A549 (cell line): ENCODE measurements around the gene MAGI2. TPM values are rescaled to one million over a fixed set of nuclear protein-coding genes. Genes with fewer than 3 reads are reported as not detected.

ENCODE experiments used
- ATAC-seq, 2 experiments: fragments of 200-7000 bp in 1 of 2; fragments of >200 bp in 1 of 2; cut with Nextera tagmentation in 1 of 2; cut with Tn5 transposase in 1 of 2; 3 replicates each; pipeline versions ENCODE4 v1.8.0 to v1.9.1; 2018 to 2020; ENCODE audit warnings: mild to moderate bottlenecking in 1 of 2, moderate library complexity in 1 of 2
- CTCF ChIA-PET: fragments of 300-600 bp; sonication (Branson Sonifier 250); formaldehyde crosslinking; extraction: SDS; loops from one replicate; lab custom pipeline; 2021; ENCODE audit warnings: antibody characterized with exemption, inconsistent platforms; lab: Yijun Ruan, JAX
- POLR2A ChIA-PET: fragments of 350-600 bp; formaldehyde crosslinking; extraction: SDS; loops from one replicate; lab custom pipeline; 2021; ENCODE audit warnings: antibody characterized with exemption, inconsistent platforms; lab: Yijun Ruan, JAX
- DNase-seq, 2 experiments: peaks; one replicate each; pipeline versions ENCODE4 v3.0.0 to v3.0.0-alpha.2; 2011 to 2016; ENCODE audit warnings: low read depth in 1 of 2, low spot score in 1 of 2
- FAIRE-seq: peaks from 2 replicates; lab custom pipeline; 2011; peaks lifted over from hg19 to GRCh38; lab: Jason Lieb, UNC
- H3K27ac ChIP-seq, 2 experiments: fragments of >200 bp; sonication (Bioruptor Twin); formaldehyde crosslinking; 3 replicates each; pipeline ENCODE4 v1.5.1; 2016 to 2017
- H3K4me1 ChIP-seq: fragments of >200 bp; sonication (Bioruptor Twin); formaldehyde crosslinking; 3 replicates; pipeline ENCODE4 v1.6.1; 2016
- H3K4me2 ChIP-seq: fragments of >200 bp; sonication (Bioruptor Twin); formaldehyde crosslinking; 3 replicates; pipeline ENCODE4 v1.6.1; 2016
- H3K4me3 ChIP-seq: fragments of >200 bp; sonication (Bioruptor Twin); formaldehyde crosslinking; 3 replicates; pipeline ENCODE4 v1.5.1; 2016
- H3K9me3 ChIP-seq: fragments of >200 bp; sonication (Bioruptor Twin); formaldehyde crosslinking; 3 replicates; pipeline ENCODE4 v1.6.1; 2016
- CBX2 ChIP-seq: fragments of 200-600 bp; sonication (generic); IDR thresholded peaks from 2 replicates; pipeline ENCODE4 v1.6.1; 2016; ENCODE audit warnings: low read depth, mild to moderate bottlenecking, borderline replicate concordance
- CHD2 ChIP-seq: fragments of 150-350 bp; IDR thresholded peaks from 2 replicates; pipeline ENCODE4 v1.6.1; 2014; ENCODE audit warnings: low read length; ENCODE audit not compliant: partially characterized antibody
- E2F6 ChIP-seq: IDR thresholded peaks from 2 replicates; pipeline ENCODE4 v1.6.1; 2012; ENCODE audit warnings: low read depth, borderline replicate concordance
- EHF ChIP-seq: fragments of 250-450 bp; sonication (Bioruptor Pico); IDR thresholded peaks from 2 replicates; pipeline ENCODE4 v1.5.0; 2020; ENCODE audit warnings: mild to moderate bottlenecking
- EHMT2 ChIP-seq: fragments of 200-600 bp; sonication (generic); IDR thresholded peaks from 2 replicates; pipeline ENCODE4 v1.6.1; 2016; ENCODE audit warnings: antibody characterized with exemption, low read depth, mild to moderate bottlenecking, moderate library complexity
- ELK1 ChIP-seq: fragments of 150-350 bp; IDR thresholded peaks from 2 replicates; pipeline ENCODE4 v1.6.1; 2014; ENCODE audit warnings: low read depth, mild to moderate bottlenecking, low read length
- EP300 ChIP-seq, 2 experiments: fragments of >200 bp; sonication (Bioruptor Twin); formaldehyde crosslinking; IDR thresholded peaks; 2 replicates in 1 of 2; 3 replicates in 1 of 2; pipeline ENCODE4 v1.6.1; 2016 to 2017
- ESRRA ChIP-seq: fragments of 150-350 bp; IDR thresholded peaks from 2 replicates; pipeline ENCODE4 v1.6.1; 2014; ENCODE audit warnings: mild to moderate bottlenecking, low read length, borderline replicate concordance
- FOSB ChIP-seq: fragments of 250-450 bp; sonication (Bioruptor Pico); IDR thresholded peaks from 2 replicates; pipeline ENCODE4 v1.5.0; 2020; ENCODE audit warnings: mild to moderate bottlenecking, moderate library complexity
- FOSL2 ChIP-seq, 2 experiments: fragments of 450-650 bp in 1 of 2; fragments of >200 bp in 1 of 2; sonication (Bioruptor Twin) in 1 of 2; formaldehyde crosslinking; IDR thresholded peaks; 2 replicates each; pipeline versions ENCODE4 v1.5.0 to v1.6.1; 2016 to 2020; ENCODE audit warnings: mild to moderate bottlenecking in 1 of 2, moderate library complexity in 1 of 2
- FOXS1 ChIP-seq: fragments of 250-450 bp; sonication (Bioruptor Pico); IDR thresholded peaks from 2 replicates; pipeline ENCODE4 v1.5.0; 2020; ENCODE audit warnings: mild to moderate bottlenecking, moderate library complexity
- GATA3 ChIP-seq: IDR thresholded peaks from 2 replicates; pipeline ENCODE4 v1.6.1; 2012; ENCODE audit warnings: borderline replicate concordance
- HOXB5 ChIP-seq: fragments of 250-450 bp; sonication (Bioruptor Pico); IDR thresholded peaks from 2 replicates; pipeline ENCODE4 v1.5.0; 2020; ENCODE audit warnings: mild to moderate bottlenecking, moderate library complexity
- JUNB ChIP-seq: fragments of >200 bp; sonication (Bioruptor Twin); formaldehyde crosslinking; IDR thresholded peaks from 2 replicates; pipeline ENCODE4 v1.6.1; 2016
- MAFK ChIP-seq: fragments of 450-650 bp; IDR thresholded peaks from 2 replicates; pipeline ENCODE4 v1.6.1; 2014; ENCODE audit not compliant: partially characterized antibody
- MAX ChIP-seq: IDR thresholded peaks from 2 replicates; pipeline ENCODE4 v1.6.1; 2012
- MAZ ChIP-seq: fragments of 150-350 bp; IDR thresholded peaks from 2 replicates; pipeline ENCODE4 v1.6.1; 2014; ENCODE audit warnings: antibody characterized with exemption, low read depth, low read length, borderline replicate concordance
- NPAS2 ChIP-seq: fragments of 250-450 bp; sonication (Bioruptor Pico); IDR thresholded peaks from 2 replicates; pipeline ENCODE4 v1.8.0; 2022; ENCODE audit warnings: mild to moderate bottlenecking, moderate library complexity, borderline replicate concordance
- PBX3 ChIP-seq: IDR thresholded peaks from 2 replicates; pipeline ENCODE4 v1.6.1; 2012
- PHF8 ChIP-seq: fragments of 200-600 bp; sonication (generic); IDR thresholded peaks from 2 replicates; pipeline ENCODE4 v1.6.1; 2016; ENCODE audit warnings: low read depth, mild to moderate bottlenecking, antibody characterized with exemption, moderate library complexity, borderline replicate concordance
- POLR2A ChIP-seq: IDR thresholded peaks from 2 replicates; pipeline ENCODE4 v1.6.1; 2012; ENCODE audit warnings: mild to moderate bottlenecking, low read length
- POLR2AphosphoS2 ChIP-seq: conservative IDR thresholded peaks from 2 replicates; pipeline ENCODE4 v1.6.1; 2012; ENCODE audit warnings: low read length, improper control_type of control experiment, inconsistent platforms
- RARB ChIP-seq: fragments of 250-450 bp; sonication (Bioruptor Pico); IDR thresholded peaks from 2 replicates; pipeline ENCODE4 v1.8.0; 2021; ENCODE audit warnings: mild to moderate bottlenecking, moderate library complexity
- RNF2 ChIP-seq: fragments of 200-600 bp; sonication (generic); IDR thresholded peaks from 2 replicates; pipeline ENCODE4 v1.6.1; 2016; ENCODE audit warnings: low read depth, mild to moderate bottlenecking, antibody characterized with exemption, moderate library complexity, borderline replicate concordance
- SMC3 ChIP-seq: fragments of >200 bp; sonication (Bioruptor Twin); formaldehyde crosslinking; IDR thresholded peaks from 3 replicates; pipeline ENCODE4 v1.6.1; 2018; ENCODE audit warnings: inconsistent platforms
- SREBF2 ChIP-seq: fragments of 450-650 bp; IDR thresholded peaks from 2 replicates; pipeline ENCODE4 v1.6.1; 2014; ENCODE audit warnings: mild to moderate bottlenecking, moderate library complexity
- TP53 ChIP-seq: fragments of 250-450 bp; sonication (Bioruptor Pico); IDR thresholded peaks from 2 replicates; pipeline ENCODE4 v1.5.0; 2021; ENCODE audit warnings: mild to moderate bottlenecking, moderate library complexity
- ZC3H11A ChIP-seq: fragments of 450-650 bp; IDR thresholded peaks from 2 replicates; pipeline ENCODE4 v1.6.1; 2014; ENCODE audit warnings: antibody characterized with exemption, mild to moderate bottlenecking
- WGBS: methylation state at CpG from one replicate; pipeline ENCODE4 v1.1.6; 2017; ENCODE audit errors: missing lambda C conversion rate; 5-methylcytosine and 5-hydroxymethylcytosine counted together
- polyA plus RNA-seq, 4 experiments: library from polyadenylated mRNA; depleted of rRNA in 3 of 4; stranded (reverse); fragments of >200 nt; fragmentation: RNase III in 1 of 4; extraction: RNeasy Plus Mini Kit Qiagen cat#74134 plus additional on column Dnase treatment in 1 of 4; gene quantifications; 2 replicates in 3 of 4; 3 replicates in 1 of 4; pipeline ENCODE4 v1.2.3, GENCODE V29; 2011 to 2017

Gene MAGI2
- polyA plus RNA-seq, 2 of the 4 experiments (the other 2 are of a cell fraction) = 0.48 to 0.81 TPM

- CTCF ChIA-PET = no interaction called here
- no peak for TF ChIP-seq SREBF2
- TF ChIP-seq RARB = no peak
- TF ChIP-seq HOXB5 (CRISPR knock-in tag) = no peak
- no peak for TF ChIP-seq ELK1
- TF ChIP-seq PHF8 = no peak
- TF ChIP-seq NPAS2 = no peak
- no peak for TF ChIP-seq POLR2AphosphoS2
- TF ChIP-seq CHD2 = no peak
These were observed 1186.3 kb downstream of the MAGI2 start for GRCh38 chr7:78267141-78267540.

GRCh38 chr7:78265486-78265885, 1188.0 kb downstream of the MAGI2 start:
- no peak for ATAC-seq
- 11% methylated on average over 4 of the region's 4 CpGs for WGBS

More at GRCh38 chr7:78267141-78267540, 1186.3 kb downstream of the MAGI2 start:
- DNase-seq (no peak), FAIRE-seq (no peak), ATAC-seq (no peak)
- no peak overlapping the region for H3K4me3 ChIP-seq
- H3K27ac ChIP-seq = no peak overlapping the region
- H3K9me3 ChIP-seq = no peaks in the 10 kb centered on the region
- no peaks in the 10 kb centered on the region for H3K4me1 ChIP-seq
- 3% methylated on average over 1 of the region's 1 CpG for WGBS
- no peak overlapping the region for H3K4me2 ChIP-seq
- POLR2A ChIA-PET = no interaction called here

GRCh38 chr7:78265071-78265470, 1188.4 kb downstream of the MAGI2 start:
- 3% methylated on average over 2 of the region's 2 CpGs for WGBS
- no peaks in the 10 kb centered on the region for H3K9me3 ChIP-seq
- no peak overlapping the region for H3K27ac ChIP-seq
- no peak for FAIRE-seq
- no peak overlapping the region for H3K4me3 ChIP-seq
- H3K4me1 ChIP-seq = no peaks in the 10 kb centered on the region
- no peak for DNase-seq
- no peak for ATAC-seq
- H3K4me2 ChIP-seq = no peak overlapping the region
- CTCF ChIA-PET = no interaction called here
- TF ChIP-seq MAZ (no peak), MAFK (peak; percentile 73), PBX3 (no peak), E2F6 (no peak)
- POLR2A ChIA-PET = no interaction called here

More at GRCh38 chr7:78265486-78265885, 1188.0 kb downstream of the MAGI2 start:
- POLR2A ChIA-PET = no interaction called here
- Histone ChIP-seq H3K4me1 (no peaks in the 10 kb centered on the region), H3K27ac (no peak overlapping the region), H3K9me3 (no peaks in the 10 kb centered on the region), H3K4me2 (no peak overlapping the region), H3K4me3 (no peak overlapping the region)
- TF ChIP-seq ESRRA = no peak
- TF ChIP-seq EP300 (IDR thresholded peaks at IDR 0.05) = no peak
- no peak for TF ChIP-seq ELK1
- no peak for TF ChIP-seq MAX
- no peak for TF ChIP-seq POLR2A
- TF ChIP-seq JUNB = no peak
- no peak for TF ChIP-seq FOXS1 (CRISPR knock-in tag)
- TF ChIP-seq SREBF2 = no peak
- TF ChIP-seq EHMT2 = no peak
- TF ChIP-seq SMC3 = no peak
- no peak for TF ChIP-seq GATA3
- TF ChIP-seq FOSB = no peak
- TF ChIP-seq RNF2 = no peak
- no peak for TF ChIP-seq TP53
- TF ChIP-seq CBX2 = no peak
- no peak for TF ChIP-seq ZC3H11A
- no peak for TF ChIP-seq FOSL2 (IDR thresholded peaks at IDR 0.05)
- TF ChIP-seq FOSL2 (CRISPR knock-in tag; IDR thresholded peaks at IDR 0.05) = no peak
- TF ChIP-seq PBX3 = no peak
- TF ChIP-seq EHF (CRISPR knock-in tag) = no peak
- FAIRE-seq = no peak
- CTCF ChIA-PET = no interaction called here
- DNase-seq = no peak
